ENCODE results near the gene CACNA1G. TPM values are rescaled to one million over a fixed set of nuclear protein-coding genes. Genes with fewer than 3 reads are reported as not detected.

Gene CACNA1G
- total and polyA plus RNA-seq, 9 of the 15 experiments (the other 6 are each of a cell fraction or from before 2014, with no cell fraction given), result 0.01 TPM; not detected in 8

DNA sequence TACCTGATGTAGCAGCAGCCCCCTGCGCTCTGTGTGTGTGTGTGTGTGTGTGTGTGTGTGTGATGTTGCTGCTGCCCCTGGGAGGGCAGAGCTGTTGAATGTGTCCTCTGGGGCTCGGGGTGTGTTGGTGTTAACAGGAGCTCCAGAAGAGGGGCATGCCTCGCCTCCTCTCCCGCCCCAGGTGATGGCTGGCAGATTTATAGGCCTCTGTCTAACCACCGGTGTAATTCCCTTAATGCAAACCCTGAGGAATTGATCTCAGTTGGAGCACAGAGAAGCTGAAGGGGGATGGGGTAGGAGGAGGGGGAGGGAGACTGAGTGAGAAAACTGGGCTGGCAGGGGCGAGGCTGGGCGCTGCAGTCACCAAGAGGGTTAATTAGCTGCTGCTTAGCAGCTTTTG lies 10.0 kb downstream of the CACNA1G start:
- no peak for TF ChIP-seq BRCA1 (IDR thresholded peaks at IDR 0.05)
- no peak for TF ChIP-seq BRCA1 (CRISPR knock-in tag; IDR thresholded peaks at IDR 0.05)
- no peak for TF ChIP-seq TBL1XR1 (IDR thresholded peaks at IDR 0.05; ENCODE audit: low read length in 2 of 2)
- TF ChIP-seq, protein P1, sequence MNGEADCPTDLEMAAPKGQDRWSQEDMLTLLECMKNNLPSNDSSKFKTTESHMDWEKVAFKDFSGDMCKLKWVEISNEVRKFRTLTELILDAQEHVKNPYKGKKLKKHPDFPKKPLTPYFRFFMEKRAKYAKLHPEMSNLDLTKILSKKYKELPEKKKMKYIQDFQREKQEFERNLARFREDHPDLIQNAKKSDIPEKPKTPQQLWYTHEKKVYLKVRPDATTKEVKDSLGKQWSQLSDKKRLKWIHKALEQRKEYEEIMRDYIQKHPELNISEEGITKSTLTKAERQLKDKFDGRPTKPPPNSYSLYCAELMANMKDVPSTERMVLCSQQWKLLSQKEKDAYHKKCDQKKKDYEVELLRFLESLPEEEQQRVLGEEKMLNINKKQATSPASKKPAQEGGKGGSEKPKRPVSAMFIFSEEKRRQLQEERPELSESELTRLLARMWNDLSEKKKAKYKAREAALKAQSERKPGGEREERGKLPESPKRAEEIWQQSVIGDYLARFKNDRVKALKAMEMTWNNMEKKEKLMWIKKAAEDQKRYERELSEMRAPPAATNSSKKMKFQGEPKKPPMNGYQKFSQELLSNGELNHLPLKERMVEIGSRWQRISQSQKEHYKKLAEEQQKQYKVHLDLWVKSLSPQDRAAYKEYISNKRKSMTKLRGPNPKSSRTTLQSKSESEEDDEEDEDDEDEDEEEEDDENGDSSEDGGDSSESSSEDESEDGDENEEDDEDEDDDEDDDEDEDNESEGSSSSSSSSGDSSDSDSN (IDR thresholded peaks at IDR 0.05; ENCODE audit: borderline replicate concordance in 1 of 2, low read depth in 2 of 2, low read length in 2 of 2), result no peak
- TF ChIP-seq PML (IDR thresholded peaks at IDR 0.05; ENCODE audit: low read length), result no peak
- no peak for TF ChIP-seq SMC3 (conservative IDR thresholded peaks at IDR 0.05; ENCODE audit: insufficient read depth, low read depth, low read length)
- no peak for TF ChIP-seq ZNF407 (IDR thresholded peaks at IDR 0.05; ENCODE audit: low read depth)
- no peak for TF ChIP-seq DACH1 (IDR thresholded peaks at IDR 0.05; ENCODE audit: partially characterized antibody)
- no peak for TF ChIP-seq SUPT5H (IDR thresholded peaks at IDR 0.05)
- TF ChIP-seq XRCC4 (IDR thresholded peaks at IDR 0.05; ENCODE audit: extremely low read depth, insufficient read depth, insufficient read length), result no peak
- TF ChIP-seq SPI1 (IDR thresholded peaks at IDR 0.05; ENCODE audit: borderline replicate concordance, low read depth, low read length), result no peak
- no peak for TF ChIP-seq ZNF431 (CRISPR knock-in tag; IDR thresholded peaks at IDR 0.05)
- H3K27me3 ChIP-seq (ENCODE audit: control insufficient read depth in 2 of 2, insufficient read depth in 2 of 2, low read length in 2 of 2), result peaks cover 5 to 71% of the 10 kb centered on the region in 2 experiments; a peak in 4 of 5 replicates
- peaks cover 7% of the 10 kb centered on the region; the same call in 1 of the 2 replicates for H4K20me1 ChIP-seq (replicated peaks; ENCODE audit: control insufficient read depth, insufficient read depth, low read length)
- H3K4me1 ChIP-seq (replicated peaks in 1 of 2; ENCODE audit: control insufficient read depth in 2 of 2, insufficient read depth in 2 of 2, low read length in 2 of 2), result peaks cover 7 to 12% of the 10 kb centered on the region in 2 experiments; a peak in 3 of 5 replicates
- DNase-seq (ENCODE audit: extremely low read depth in 1 of 4, low spot score in 3 of 4) (no peak), ATAC-seq (no peak), FAIRE-seq (no peak)
- in situ Hi-C loops (cut with MboI) (no loop called here), intact Hi-C loops (cut with micrococcal nuclease) (no loop called here)
- WGBS (ENCODE audit: insufficient coverage, low coverage, missing lambda C conversion rate), result 2% methylated on average over 6 of the region's 7 CpGs
- no peak overlapping the region for H3K4me3 ChIP-seq
- no peaks in the 10 kb centered on the region for H3K79me2 ChIP-seq (ENCODE audit: control insufficient read depth, insufficient read depth, low read length)
- no TSS peak for BruUV-seq (replicated peaks)
- H3K4me2 ChIP-seq (ENCODE audit: insufficient read depth, low read length), result no peak overlapping the region
- no peak overlapping the region for H3K9ac ChIP-seq (ENCODE audit: insufficient read depth in 1 of 2, low read depth in 2 of 2, low read length in 2 of 2)
- H2AFZ ChIP-seq (ENCODE audit: low read depth, low read length), result no peak overlapping the region
- H3K36me3 ChIP-seq (ENCODE audit: control insufficient read depth, insufficient read depth, low read length), result no peaks in the 10 kb centered on the region
- POLR2A ChIA-PET, result interaction anchor here (1.1 to 1.6 kb wide), 2 partner anchors 8 to 22 kb away, joined by 3 read pairs; no protein-coding TSS in a partner anchor
- no peak overlapping the region for H3K27ac ChIP-seq (ENCODE audit: extremely low read depth, low read depth, low read length)
- CTCF ChIA-PET (ENCODE audit: low intra/inter-chr PET ratio), result no interaction called here
- no peaks in the 10 kb centered on the region for H3K9me1 ChIP-seq (ENCODE audit: control insufficient read depth, insufficient read depth, low read length)
- H3K9me3 ChIP-seq (replicated peaks; ENCODE audit: control insufficient read depth, insufficient read depth, low read depth, low read length), result no peaks in the 10 kb centered on the region
